ENCODE results near the gene SPRED3. TPM values are rescaled to one million over a fixed set of nuclear protein-coding genes. Genes with fewer than 3 reads are reported as not detected.

The SPRED3 gene
- total and polyA plus RNA-seq, 9 of the 15 experiments (the other 6 are each of a cell fraction or from before 2014, with no cell fraction given) = 0.05 to 1.3 (median 0.36) TPM

- TF ChIP-seq GTF3C2 (IDR thresholded peaks at IDR 0.05; ENCODE audit: borderline replicate concordance, extremely low read depth, insufficient read length) (no peak), CUX1 (CRISPR knock-in tag; IDR thresholded peaks at IDR 0.05) (no peak), SLC30A9 (CRISPR knock-in tag; IDR thresholded peaks at IDR 0.05) (no peak), THRAP3 (IDR thresholded peaks at IDR 0.05; ENCODE audit: borderline replicate concordance) (no peak), BCL6 (CRISPR knock-in tag; IDR thresholded peaks at IDR 0.05) (no peak), TAF7 (tag; IDR thresholded peaks at IDR 0.05) (no peak), JUNB (CRISPR knock-in tag; conservative IDR thresholded peaks at IDR 0.05) (no peak), TCFL5 (CRISPR knock-in tag; conservative IDR thresholded peaks at IDR 0.05) (no peak), NEUROD1 (IDR thresholded peaks at IDR 0.05; ENCODE audit: borderline replicate concordance, low read depth, low read length, partially characterized antibody) (no peak), ZNF174 (CRISPR knock-in tag; IDR thresholded peaks at IDR 0.05) (no peak), PRPF4 (IDR thresholded peaks at IDR 0.05; ENCODE audit: insufficient read depth, low read depth, low read length, poor library complexity, severe bottlenecking) (no peak), ZNF436 (CRISPR knock-in tag; IDR thresholded peaks at IDR 0.05) (no peak), PML (IDR thresholded peaks at IDR 0.05; ENCODE audit: low read length) (0 out of 2 replicates have a peak, but pooled peaks have one; percentile 20), RBFOX2 (IDR thresholded peaks at IDR 0.05; ENCODE audit: low read depth, low read length) (no peak), CEBPG (CRISPR knock-in tag; IDR thresholded peaks at IDR 0.05) (peak; percentile 53; the same call in 1 of the 2 replicates), CEBPG (tag; conservative IDR thresholded peaks at IDR 0.05 in 1 of 2, IDR thresholded peaks at IDR 0.05 in 1 of 2) (peak in 1 of 2 experiments; percentile 18; a peak in 1 of 4 replicates), ZNF316 (IDR thresholded peaks at IDR 0.05) (no peak), USF1 (CRISPR knock-in tag; IDR thresholded peaks at IDR 0.05) (no peak), ASH1L (IDR thresholded peaks at IDR 0.05; ENCODE audit: borderline replicate concordance, low read depth, partially characterized antibody) (no peak), BCOR (IDR thresholded peaks at IDR 0.05) (0 out of 2 replicates have a peak, but pooled peaks have one; percentile 25)
Observed at GRCh38 chr19:38409631-38410133, 21.2 kb downstream of the SPRED3 start (continued).
